DND-41 (cell line): ENCODE data around the gene ADRM1.

ENCODE experiments used
- ATAC-seq: fragments of 200-7000 bp; cut with Tn5 transposase; 3 replicates; pipeline ENCODE4 v1.9.1; 2021; ENCODE audit warnings: low read depth; ENCODE audit not compliant: insufficient read depth
- DNase-seq: peaks from one replicate; pipeline ENCODE4 v3.0.0-alpha.2; 2020
- H2AFZ ChIP-seq: 2 replicates; pipeline ENCODE4 v1.6.0; 2012; ENCODE audit warnings: low read depth, low read length
- H3K27ac ChIP-seq: 2 replicates; pipeline ENCODE4 v1.5.1; 2012; ENCODE audit warnings: low read length, inconsistent platforms
- H3K27me3 ChIP-seq: fragments of 200-600 bp; sonication (generic); 2 replicates; pipeline ENCODE4 v1.6.0; 2012; ENCODE audit warnings: low read length, mild to moderate bottlenecking, inconsistent platforms; ENCODE audit not compliant: insufficient read depth, poor library complexity
- H3K36me3 ChIP-seq: 2 replicates; pipeline ENCODE4 v1.5.1; 2012; ENCODE audit warnings: low read length, inconsistent platforms; ENCODE audit not compliant: insufficient read depth
- H3K4me1 ChIP-seq: 2 replicates; pipeline ENCODE4 v1.5.1; 2012; ENCODE audit warnings: mild to moderate bottlenecking, low read length; ENCODE audit not compliant: insufficient read depth
- H3K4me2 ChIP-seq: 2 replicates; pipeline ENCODE4 v1.6.0; 2012; ENCODE audit warnings: mild to moderate bottlenecking, moderate library complexity, low read length, inconsistent platforms; ENCODE audit not compliant: insufficient read depth
- H3K4me3 ChIP-seq, 2 experiments: fragments of 200-600 bp in 1 of 2; shearing (Covaris generic) in 1 of 2; 2 replicates each; pipeline ENCODE4 v1.5.1; 2012 to 2016; ENCODE audit warnings: inconsistent platforms in 2 of 2, low read length in 2 of 2, mild to moderate bottlenecking in 2 of 2, low read depth in 1 of 2, moderate library complexity in 1 of 2
- H3K79me2 ChIP-seq: 2 replicates; pipeline ENCODE4 v1.6.0; 2012; ENCODE audit warnings: low read length, inconsistent platforms; ENCODE audit not compliant: insufficient read depth
- H3K9ac ChIP-seq: 2 replicates; pipeline ENCODE4 v1.6.0; 2012; ENCODE audit warnings: low read depth, mild to moderate bottlenecking, inconsistent platforms, low read length, moderate library complexity
- H3K9me3 ChIP-seq: 2 replicates; pipeline ENCODE4 v1.5.1; 2012; ENCODE audit warnings: low read length, moderate library complexity, mild to moderate bottlenecking, inconsistent platforms; ENCODE audit not compliant: insufficient read depth, severe bottlenecking
- H4K20me1 ChIP-seq: 2 replicates; pipeline ENCODE4 v1.6.0; 2012; ENCODE audit warnings: low read length; ENCODE audit not compliant: insufficient read depth
- CTCF ChIP-seq: IDR thresholded peaks from 2 replicates; pipeline ENCODE4 v1.5.1; 2012; ENCODE audit warnings: borderline replicate concordance, low read length, moderate library complexity, mild to moderate bottlenecking; ENCODE audit not compliant: poor library complexity, severe bottlenecking; ENCODE audit errors: extremely low read depth
- EZH2 ChIP-seq: IDR thresholded peaks from 3 replicates; pipeline ENCODE4 v1.6.1; 2012; ENCODE audit warnings: borderline replicate concordance, low read depth, mild to moderate bottlenecking, moderate library complexity, low read length, inconsistent platforms; ENCODE audit not compliant: severe bottlenecking

ADRM1 gene

GRCh38 chr20:62266851-62267250 is 35.9 kb upstream of the ADRM1 start:
- Histone ChIP-seq H3K27ac (no peak overlapping the region), H3K4me1 (no peaks in the 10 kb centered on the region), H3K36me3 (peaks cover 61% of the 10 kb centered on the region), H3K9me3 (no peaks in the 10 kb centered on the region), H2AFZ (no peak overlapping the region), H3K4me2 (no peak overlapping the region), H3K4me3 (no peak overlapping the region), H3K9ac (no peak overlapping the region), H4K20me1 (peaks cover 21% of the 10 kb centered on the region), H3K79me2 (no peaks in the 10 kb centered on the region), H3K27me3 (no peaks in the 10 kb centered on the region)
- no peak for DNase-seq
- ATAC-seq = no peak
- no peak for TF ChIP-seq EZH2
- TF ChIP-seq CTCF = no peak

- H3K36me3 ChIP-seq = peaks cover 61% of the 10 kb centered on the region
- H2AFZ ChIP-seq = no peak overlapping the region
- peaks cover 21% of the 10 kb centered on the region for H4K20me1 ChIP-seq
- no peak overlapping the region for H3K9ac ChIP-seq
- H3K4me2 ChIP-seq = no peak overlapping the region
- no peak overlapping the region for H3K4me3 ChIP-seq
- no peaks in the 10 kb centered on the region for H3K4me1 ChIP-seq
- no peak overlapping the region for H3K27ac ChIP-seq
- ATAC-seq = no peak
- H3K79me2 ChIP-seq = no peaks in the 10 kb centered on the region
- no peaks in the 10 kb centered on the region for H3K9me3 ChIP-seq
- no peaks in the 10 kb centered on the region for H3K27me3 ChIP-seq
- TF ChIP-seq CTCF (no peak), EZH2 (no peak)
- DNase-seq = no peak
Measured at GRCh38 chr20:62267543-62267942, 35.3 kb upstream of the ADRM1 start.

GRCh38 chr20:62268228-62268900 is 34.4 kb upstream of the ADRM1 start:
- no peak overlapping the region for H2AFZ ChIP-seq
- no peak for TF ChIP-seq EZH2
- TF ChIP-seq CTCF = no peak
- H3K79me2 ChIP-seq = no peaks in the 10 kb centered on the region
- H3K9me3 ChIP-seq = no peaks in the 10 kb centered on the region
- H3K4me1 ChIP-seq = no peaks in the 10 kb centered on the region
- peaks cover 15% of the 10 kb centered on the region for H4K20me1 ChIP-seq
- no peak for ATAC-seq
- H3K4me3 ChIP-seq = no peak overlapping the region
- no peaks in the 10 kb centered on the region for H3K27me3 ChIP-seq
- no peak overlapping the region for H3K4me2 ChIP-seq
- H3K27ac ChIP-seq = no peak overlapping the region
- no peak overlapping the region for H3K9ac ChIP-seq
- DNase-seq = no peak
- peaks cover 61% of the 10 kb centered on the region for H3K36me3 ChIP-seq
